Measurements from ENCODE around the gene IGSF21. TPM values are rescaled to one million over a fixed set of nuclear protein-coding genes. Genes with fewer than 3 reads are reported as not detected.

The IGSF21 gene
- total and polyA plus RNA-seq, 2 experiments from 2014 or later: not detected

DNA sequence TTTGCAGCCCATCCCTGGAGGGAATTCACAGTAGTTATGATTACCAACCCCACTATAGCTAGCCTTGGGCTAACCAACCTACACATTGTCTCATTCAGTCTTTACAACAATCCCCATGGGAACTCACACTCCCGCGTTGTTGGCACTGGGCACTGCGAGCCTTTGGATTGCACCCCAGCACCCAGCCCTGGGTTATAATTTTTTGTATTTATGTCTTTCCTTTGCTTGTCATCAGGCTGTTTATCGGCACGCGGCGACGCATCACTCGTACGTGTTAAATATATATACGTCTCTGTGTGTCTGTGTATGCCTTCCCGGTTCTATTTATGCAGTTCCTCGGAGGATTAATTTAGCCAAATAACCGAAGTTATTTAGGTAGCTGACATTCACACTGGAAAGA, 47.2 kb upstream of the IGSF21 start:
- H2AFZ ChIP-seq: no peak overlapping the region
- no peaks in the 10 kb centered on the region for H3K4me1 ChIP-seq (ENCODE audit: insufficient read depth)
- H4K20me1 ChIP-seq (ENCODE audit: insufficient read depth, poor library complexity, severe bottlenecking): no peaks in the 10 kb centered on the region
- H3K9me2 ChIP-seq (replicated peaks; ENCODE audit: insufficient read depth): no peaks in the 10 kb centered on the region
- no peak overlapping the region for H3K4me2 ChIP-seq
- TF ChIP-seq, protein P1, sequence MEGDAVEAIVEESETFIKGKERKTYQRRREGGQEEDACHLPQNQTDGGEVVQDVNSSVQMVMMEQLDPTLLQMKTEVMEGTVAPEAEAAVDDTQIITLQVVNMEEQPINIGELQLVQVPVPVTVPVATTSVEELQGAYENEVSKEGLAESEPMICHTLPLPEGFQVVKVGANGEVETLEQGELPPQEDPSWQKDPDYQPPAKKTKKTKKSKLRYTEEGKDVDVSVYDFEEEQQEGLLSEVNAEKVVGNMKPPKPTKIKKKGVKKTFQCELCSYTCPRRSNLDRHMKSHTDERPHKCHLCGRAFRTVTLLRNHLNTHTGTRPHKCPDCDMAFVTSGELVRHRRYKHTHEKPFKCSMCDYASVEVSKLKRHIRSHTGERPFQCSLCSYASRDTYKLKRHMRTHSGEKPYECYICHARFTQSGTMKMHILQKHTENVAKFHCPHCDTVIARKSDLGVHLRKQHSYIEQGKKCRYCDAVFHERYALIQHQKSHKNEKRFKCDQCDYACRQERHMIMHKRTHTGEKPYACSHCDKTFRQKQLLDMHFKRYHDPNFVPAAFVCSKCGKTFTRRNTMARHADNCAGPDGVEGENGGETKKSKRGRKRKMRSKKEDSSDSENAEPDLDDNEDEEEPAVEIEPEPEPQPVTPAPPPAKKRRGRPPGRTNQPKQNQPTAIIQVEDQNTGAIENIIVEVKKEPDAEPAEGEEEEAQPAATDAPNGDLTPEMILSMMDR (IDR thresholded peaks at IDR 0.05; ENCODE audit: poor library complexity): no peak
- TF ChIP-seq EZH2 (IDR thresholded peaks at IDR 0.05; ENCODE audit: borderline replicate concordance): no peak
- TF ChIP-seq EZH2phosphoT487 (IDR thresholded peaks at IDR 0.05; ENCODE audit: low read depth, severe bottlenecking, unreplicated experiment): no peak
- no peak overlapping the region for H3K27ac ChIP-seq
- H3K36me3 ChIP-seq (replicated peaks; ENCODE audit: insufficient read depth, low read depth): no peaks in the 10 kb centered on the region
- no peaks in the 10 kb centered on the region for H3K9me3 ChIP-seq (ENCODE audit: low read depth)
- 94% methylated on average over 14 of the region's 14 CpGs for WGBS (ENCODE audit: low lambda C conversion rate, missing lambda C conversion rate)
- no peak for DNase-seq (ENCODE audit: low spot score)
- H3K4me3 ChIP-seq: no peak overlapping the region
- no peaks in the 10 kb centered on the region for H3K79me2 ChIP-seq
- H3K27me3 ChIP-seq: peaks cover 36% of the 10 kb centered on the region

DNA sequence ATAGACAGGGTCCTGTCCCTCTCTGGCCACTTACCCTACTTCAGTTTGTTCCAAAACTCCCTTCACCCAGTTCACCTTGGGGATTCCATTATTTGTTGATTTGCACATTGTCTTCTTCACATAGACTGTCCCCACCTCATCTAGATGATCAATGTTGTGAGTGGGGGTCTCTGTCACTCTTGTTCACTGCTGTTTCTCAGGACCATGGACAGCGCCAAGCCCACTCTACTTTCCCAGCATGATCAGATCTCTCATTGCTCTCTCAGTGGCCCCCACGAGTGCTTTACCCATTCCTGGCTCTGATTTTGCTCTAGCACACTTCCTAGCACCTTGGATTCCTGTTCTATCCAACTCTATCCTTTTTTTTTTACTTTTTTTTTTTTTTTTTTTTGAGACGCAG, 45.4 kb upstream of the IGSF21 start:
- no peak for DNase-seq (ENCODE audit: low spot score)
- H3K36me3 ChIP-seq (replicated peaks; ENCODE audit: insufficient read depth, low read depth): no peaks in the 10 kb centered on the region
- TF ChIP-seq, protein P1 (IDR thresholded peaks at IDR 0.05; ENCODE audit: poor library complexity): no peak
- TF ChIP-seq EZH2 (IDR thresholded peaks at IDR 0.05; ENCODE audit: borderline replicate concordance) (no peak), EZH2phosphoT487 (IDR thresholded peaks at IDR 0.05; ENCODE audit: low read depth, severe bottlenecking, unreplicated experiment) (no peak)
- H3K4me2 ChIP-seq: no peak overlapping the region
- no peak overlapping the region for H3K27ac ChIP-seq
- H3K9me3 ChIP-seq (ENCODE audit: low read depth): no peaks in the 10 kb centered on the region
- H2AFZ ChIP-seq: no peak overlapping the region
- no peaks in the 10 kb centered on the region for H3K4me1 ChIP-seq (ENCODE audit: insufficient read depth)
- WGBS (ENCODE audit: low lambda C conversion rate, missing lambda C conversion rate): 52% methylated on average over 2 of the region's 3 CpGs
- H3K9me2 ChIP-seq (replicated peaks; ENCODE audit: insufficient read depth): no peaks in the 10 kb centered on the region
- peaks cover 47% of the 10 kb centered on the region for H3K27me3 ChIP-seq
- H4K20me1 ChIP-seq (ENCODE audit: insufficient read depth, poor library complexity, severe bottlenecking): no peaks in the 10 kb centered on the region
- no peaks in the 10 kb centered on the region for H3K79me2 ChIP-seq
- H3K4me3 ChIP-seq: no peak overlapping the region

DNA sequence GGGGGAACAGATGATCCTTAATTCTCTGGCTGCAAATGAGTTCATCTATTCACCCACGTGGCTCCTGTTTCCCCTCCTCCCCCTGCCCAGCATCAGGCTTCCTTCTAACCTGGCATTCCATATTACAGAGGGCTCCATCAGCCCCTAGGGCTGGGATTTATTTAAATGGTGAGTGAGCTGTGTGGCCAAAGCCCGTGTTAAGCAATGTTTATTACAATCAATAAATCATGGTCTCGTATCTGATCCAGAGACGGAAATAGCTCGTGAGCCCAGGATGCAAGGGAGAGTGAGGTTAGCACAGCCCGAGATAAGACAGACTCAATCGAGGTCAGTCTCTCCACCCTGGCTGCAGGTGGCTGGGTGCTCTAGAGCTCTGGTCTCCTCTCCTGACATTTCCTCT, 43.1 kb upstream of the IGSF21 start:
- Histone ChIP-seq H3K9me3 (ENCODE audit: low read depth) (no peaks in the 10 kb centered on the region), H3K4me3 (no peak overlapping the region), H3K4me1 (ENCODE audit: insufficient read depth) (no peaks in the 10 kb centered on the region), H3K9me2 (replicated peaks; ENCODE audit: insufficient read depth) (no peaks in the 10 kb centered on the region), H2AFZ (no peak overlapping the region), H4K20me1 (ENCODE audit: insufficient read depth, poor library complexity, severe bottlenecking) (no peaks in the 10 kb centered on the region), H3K4me2 (no peak overlapping the region), H3K79me2 (no peaks in the 10 kb centered on the region), H3K27ac (no peak overlapping the region), H3K27me3 (peaks cover 31% of the 10 kb centered on the region), H3K36me3 (replicated peaks; ENCODE audit: insufficient read depth, low read depth) (no peaks in the 10 kb centered on the region)
- TF ChIP-seq, protein P1 (IDR thresholded peaks at IDR 0.05; ENCODE audit: poor library complexity): no peak
- no peak for TF ChIP-seq EZH2 (IDR thresholded peaks at IDR 0.05; ENCODE audit: borderline replicate concordance)
- TF ChIP-seq EZH2phosphoT487 (IDR thresholded peaks at IDR 0.05; ENCODE audit: low read depth, severe bottlenecking, unreplicated experiment): no peak
- 28% methylated on average over 7 of the region's 7 CpGs for WGBS (ENCODE audit: low lambda C conversion rate, missing lambda C conversion rate)
- DNase-seq (ENCODE audit: low spot score): no peak

DNA sequence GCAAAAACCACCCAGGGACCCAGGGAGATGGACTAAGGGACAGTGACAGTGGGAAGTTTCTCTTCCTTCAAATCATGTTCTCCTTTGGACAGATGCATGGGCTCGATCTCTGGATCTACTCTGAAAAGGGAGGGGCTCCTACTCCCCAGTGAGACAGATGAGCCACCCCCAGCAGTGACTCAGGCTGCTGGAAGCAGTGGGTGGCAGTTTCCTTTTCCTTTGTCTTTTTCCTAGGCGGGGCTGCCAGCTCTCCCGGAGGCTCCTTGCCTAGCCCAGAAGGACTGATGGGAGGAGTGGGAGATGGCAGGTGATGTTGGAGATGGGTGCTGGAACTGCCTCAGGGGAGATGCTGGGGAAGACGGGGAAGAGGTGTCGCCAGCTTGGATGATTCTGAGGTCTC, 41.0 kb upstream of the IGSF21 start:
- no peak for DNase-seq (ENCODE audit: low spot score)
- TF ChIP-seq EZH2phosphoT487 (IDR thresholded peaks at IDR 0.05; ENCODE audit: low read depth, severe bottlenecking, unreplicated experiment) (no peak), EZH2 (IDR thresholded peaks at IDR 0.05; ENCODE audit: borderline replicate concordance) (no peak)
- TF ChIP-seq, protein P1 (IDR thresholded peaks at IDR 0.05; ENCODE audit: poor library complexity): no peak
- Histone ChIP-seq H3K27me3 (peaks cover 26% of the 10 kb centered on the region), H3K79me2 (no peaks in the 10 kb centered on the region), H3K9me3 (ENCODE audit: low read depth) (no peaks in the 10 kb centered on the region), H3K4me2 (no peak overlapping the region), H3K9me2 (replicated peaks; ENCODE audit: insufficient read depth) (no peaks in the 10 kb centered on the region), H4K20me1 (ENCODE audit: insufficient read depth, poor library complexity, severe bottlenecking) (no peaks in the 10 kb centered on the region), H3K27ac (no peak overlapping the region), H3K4me1 (ENCODE audit: insufficient read depth) (no peaks in the 10 kb centered on the region), H2AFZ (no peak overlapping the region), H3K36me3 (replicated peaks; ENCODE audit: insufficient read depth, low read depth) (no peaks in the 10 kb centered on the region), H3K4me3 (no peak overlapping the region)
- WGBS (ENCODE audit: low lambda C conversion rate, missing lambda C conversion rate): 79% methylated on average over 5 of the region's 5 CpGs
